Measurements from ENCODE around the gene PCGF2. TPM values are rescaled to one million over a fixed set of nuclear protein-coding genes. Genes with fewer than 3 reads are reported as not detected.

The PCGF2 gene
- total RNA-seq, 1 donor from 2014 or later, result 108 TPM

GRCh38 chr17:38707678-38708351 lies 40.3 kb downstream of the PCGF2 start:
- H3K36me3 Mint-ChIP-seq (ENCODE audit: low read depth), result peaks cover 9% of the 10 kb centered on the region
- DNase-seq (ENCODE audit: low read depth, low spot score), result no peak
- no peak overlapping the region for H3K27ac Mint-ChIP-seq (ENCODE audit: unreplicated experiment)
- H3K4me3 Mint-ChIP-seq, result peak overlapping the region; percentile 93
- peaks cover 25% of the 10 kb centered on the region for H3K27me3 Mint-ChIP-seq (ENCODE audit: low read depth)
- TF ChIP-seq CTCF (conservative IDR thresholded peaks at IDR 0.05), result no peak
- H3K9me3 Mint-ChIP-seq, result no peaks in the 10 kb centered on the region
- peaks cover 42% of the 10 kb centered on the region for H3K4me1 Mint-ChIP-seq

- H3K4me1 Mint-ChIP-seq, result peaks cover 50% of the 10 kb centered on the region
- H3K36me3 Mint-ChIP-seq (ENCODE audit: low read depth), result peaks cover 9% of the 10 kb centered on the region
- peak overlapping the region; percentile 93 for H3K4me3 Mint-ChIP-seq
- peaks cover 34% of the 10 kb centered on the region for H3K27me3 Mint-ChIP-seq (ENCODE audit: low read depth)
- no peak overlapping the region for H3K27ac Mint-ChIP-seq (ENCODE audit: unreplicated experiment)
- TF ChIP-seq CTCF (conservative IDR thresholded peaks at IDR 0.05), result no peak
- no peaks in the 10 kb centered on the region for H3K9me3 Mint-ChIP-seq
- no peak for DNase-seq (ENCODE audit: low read depth, low spot score)
Measured at GRCh38 chr17:38706505-38707216, 41.5 kb downstream of the PCGF2 start.

- TF ChIP-seq CTCF (conservative IDR thresholded peaks at IDR 0.05), result no peak
- H3K27ac Mint-ChIP-seq (ENCODE audit: unreplicated experiment), result no peak overlapping the region
- H3K4me1 Mint-ChIP-seq, result peaks cover 54% of the 10 kb centered on the region
- H3K9me3 Mint-ChIP-seq, result no peaks in the 10 kb centered on the region
- peaks cover 41% of the 10 kb centered on the region for H3K27me3 Mint-ChIP-seq (ENCODE audit: low read depth)
- DNase-seq (ENCODE audit: low read depth, low spot score), result no peak
- peaks cover 9% of the 10 kb centered on the region for H3K36me3 Mint-ChIP-seq (ENCODE audit: low read depth)
- peak overlapping the region; percentile 93 for H3K4me3 Mint-ChIP-seq
Measured at GRCh38 chr17:38705803-38706504, 42.2 kb downstream of the PCGF2 start.

- peaks cover 44% of the 10 kb centered on the region for H3K27me3 Mint-ChIP-seq (ENCODE audit: low read depth)
- H3K9me3 Mint-ChIP-seq, result no peaks in the 10 kb centered on the region
- H3K4me1 Mint-ChIP-seq, result peaks cover 54% of the 10 kb centered on the region
- H3K27ac Mint-ChIP-seq (ENCODE audit: unreplicated experiment), result no peak overlapping the region
- TF ChIP-seq CTCF (conservative IDR thresholded peaks at IDR 0.05), result no peak
- DNase-seq (ENCODE audit: low read depth, low spot score), result peak; percentile 43
- peak overlapping the region; percentile 93 for H3K4me3 Mint-ChIP-seq
- peaks cover 9% of the 10 kb centered on the region for H3K36me3 Mint-ChIP-seq (ENCODE audit: low read depth)
Measured at GRCh38 chr17:38705523-38705802, 42.7 kb downstream of the PCGF2 start.

- Mint-ChIP-seq H3K27ac (ENCODE audit: unreplicated experiment) (peak within 1 kb of the TSS; percentile 91), H3K27me3 (ENCODE audit: low read depth) (peaks cover 49% of the 10 kb centered on the region), H3K4me1 (peaks cover 54% of the 10 kb centered on the region), H3K36me3 (ENCODE audit: low read depth) (peaks cover 9% of the 10 kb centered on the region), H3K4me3 (peak within 1 kb of the TSS; percentile 94), H3K9me3 (no peaks in the 10 kb centered on the region)
- peak; percentile 57 for DNase-seq (ENCODE audit: low read depth, low spot score)
- TF ChIP-seq CTCF (conservative IDR thresholded peaks at IDR 0.05), result no peak
Measured at GRCh38 chr17:38704606-38705522, 43.3 kb downstream of the PCGF2 start, which contains the start of gene MLLT6. Gene MLLT6 (plus strand): TSS chr17:38705273. CDS start chr17:38705633, 360 bp downstream.
